H1 (cell line): ENCODE data around the gene HDAC11. TPM values are rescaled to one million over a fixed set of nuclear protein-coding genes. Genes with fewer than 3 reads are reported as not detected.
A peak's percentile ranks its signal among the peaks of the same experiment; 100 is the strongest.

Source experiments
- CTCF ChIA-PET: fragments of 300-600 bp; sonication (Branson Sonifier 250); formaldehyde crosslinking; loops from one replicate; lab custom pipeline; 2021; ENCODE audit not compliant: partially characterized antibody; lab: Charles Lee
- POLR2A ChIA-PET: fragments of 300-600 bp; sonication (Branson Sonifier 250); formaldehyde crosslinking; loops from one replicate; lab custom pipeline; 2021; ENCODE audit warnings: inconsistent platforms; ENCODE audit not compliant: partially characterized antibody; lab: Charles Lee
- DNase-seq, 2 experiments: peaks; one replicate each; pipeline versions ENCODE4 v3.0.0 to v3.0.0-alpha.2; 2010 to 2022; ENCODE audit warnings: low spot score in 2 of 2, low read depth in 1 of 2, mixed read lengths in 1 of 2
- FAIRE-seq: peaks from 2 replicates; lab custom pipeline; 2011; peaks lifted over from hg19 to GRCh38; lab: Jason Lieb, UNC
- H2AFZ ChIP-seq: 2 replicates; pipeline ENCODE4 v1.8.1; 2012; ENCODE audit warnings: low read length, inconsistent platforms
- H2AK5ac ChIP-seq: 2 replicates; pipeline ENCODE4 v1.6.1; 2013; ENCODE audit warnings: low read depth, low read length
- H2BK120ac ChIP-seq: replicated peaks from 2 replicates; pipeline ENCODE3; 2013; ENCODE audit warnings: low read depth, low read length, inconsistent platforms
- H2BK12ac ChIP-seq: 2 replicates; pipeline ENCODE4 v1.6.1; 2013; ENCODE audit warnings: low read depth, low read length
- H2BK15ac ChIP-seq: 2 replicates; pipeline ENCODE4 v1.6.1; 2013; ENCODE audit warnings: low read length
- H2BK20ac ChIP-seq: 2 replicates; pipeline ENCODE4 v1.6.1; 2013; ENCODE audit warnings: low read length
- H2BK5ac ChIP-seq: 2 replicates; pipeline ENCODE4 v1.6.1; 2013; ENCODE audit warnings: low read depth, low read length
- H3K14ac ChIP-seq: 2 replicates; pipeline ENCODE4 v1.6.1; 2013; ENCODE audit warnings: inconsistent platforms; ENCODE audit not compliant: insufficient read length
- H3K18ac ChIP-seq: 2 replicates; pipeline ENCODE4 v1.6.1; 2013; ENCODE audit warnings: low read length; ENCODE audit errors: extremely low read depth
- H3K23ac ChIP-seq: 2 replicates; pipeline ENCODE4 v1.6.1; 2013; ENCODE audit warnings: inconsistent platforms; ENCODE audit not compliant: insufficient read length
- H3K23me2 ChIP-seq: 2 replicates; pipeline ENCODE4 v1.6.1; 2013; ENCODE audit warnings: low read depth, low read length
- H3K27ac ChIP-seq: 2 replicates; pipeline ENCODE4 v1.6.1; 2011; ENCODE audit warnings: low read depth, low read length, inconsistent platforms
- H3K27me3 ChIP-seq, 4 experiments: replicated peaks in 1 of 4; 1 replicate in 1 of 4; 2 replicates in 3 of 4; pipeline versions ENCODE4 v1.6.1 to v1.8.1; 2011 to 2013; ENCODE audit warnings: low read length in 3 of 4, mild to moderate bottlenecking in 3 of 4, inconsistent platforms in 2 of 4, mixed read lengths in 2 of 4, moderate library complexity in 1 of 4; ENCODE audit not compliant: control insufficient read depth in 3 of 4, insufficient read depth in 3 of 4; ENCODE audit errors: extremely low read depth in 1 of 4
- H3K36me3 ChIP-seq, 4 experiments: 2 replicates each; pipeline versions ENCODE4 v1.6.1 to v1.8.1; 2011 to 2013; ENCODE audit warnings: mild to moderate bottlenecking in 4 of 4, low read length in 3 of 4, moderate library complexity in 2 of 4, control low read depth in 1 of 4, inconsistent platforms in 1 of 4; ENCODE audit not compliant: insufficient read depth in 4 of 4, control insufficient read depth in 2 of 4
- H3K4ac ChIP-seq: replicated peaks from 2 replicates; pipeline ENCODE3; 2013; ENCODE audit warnings: low read length, low read depth, mixed read lengths, inconsistent platforms; ENCODE audit not compliant: insufficient read length
- H3K4me1 ChIP-seq, 4 experiments: replicated peaks in 1 of 4; 1 replicate in 1 of 4; 2 replicates in 3 of 4; pipeline versions ENCODE4 v1.6.1 to v1.8.1; 2011 to 2013; ENCODE audit warnings: low read length in 3 of 4, inconsistent platforms in 2 of 4, mixed read lengths in 1 of 4; ENCODE audit not compliant: insufficient read depth in 4 of 4, control insufficient read depth in 3 of 4
- H3K4me2 ChIP-seq, 2 experiments: 2 replicates each; pipeline versions ENCODE4 v1.6.1 to v1.8.1; 2011 to 2013; ENCODE audit warnings: low read depth in 2 of 2, low read length in 2 of 2, control low read depth in 1 of 2, inconsistent platforms in 1 of 2, mild to moderate bottlenecking in 1 of 2; ENCODE audit not compliant: insufficient read depth in 1 of 2
- H3K4me3 ChIP-seq, 4 experiments: fragments of 200-600, 300-600 bp in 1 of 4; sonication (generic), shearing (Covaris generic), sonication (Bioruptor Twin) in 1 of 4; 2 replicates each; pipeline versions ENCODE4 v1.5.1 to v1.8.1; 2011 to 2016; ENCODE audit warnings: low read length in 4 of 4, low read depth in 3 of 4, control low read depth in 2 of 4, inconsistent platforms in 2 of 4, mild to moderate bottlenecking in 2 of 4, mixed read lengths in 1 of 4, moderate library complexity in 1 of 4; ENCODE audit not compliant: insufficient read depth in 2 of 4; ENCODE audit errors: extremely low read depth in 1 of 4
- H3K56ac ChIP-seq: replicated peaks from 2 replicates; pipeline ENCODE3; 2013; ENCODE audit warnings: low read depth, mild to moderate bottlenecking, mixed read lengths, low read length, inconsistent platforms; ENCODE audit not compliant: insufficient read length
- H3K79me1 ChIP-seq: 2 replicates; pipeline ENCODE4 v1.6.1; 2013; ENCODE audit warnings: low read depth, low read length, control low read depth
- H3K79me2 ChIP-seq, 2 experiments: 2 replicates each; pipeline versions ENCODE4 v1.6.1 to v1.8.1; 2012 to 2013; ENCODE audit warnings: low read length in 2 of 2, mild to moderate bottlenecking in 2 of 2, inconsistent platforms in 1 of 2; ENCODE audit not compliant: insufficient read depth in 2 of 2, control insufficient read depth in 1 of 2
- H3K9ac ChIP-seq, 4 experiments: replicated peaks in 1 of 4; 1 replicate in 1 of 4; 2 replicates in 3 of 4; pipeline versions ENCODE4 v1.6.1 to v1.8.1; 2011 to 2013; ENCODE audit warnings: low read depth in 3 of 4, low read length in 3 of 4, control low read depth in 2 of 4, mild to moderate bottlenecking in 2 of 4, moderate library complexity in 2 of 4, inconsistent platforms in 1 of 4; ENCODE audit errors: extremely low read depth in 1 of 4
- H3K9me3 ChIP-seq, 2 experiments: 2 replicates each; pipeline versions ENCODE4 v1.6.1 to v1.8.1; 2012 to 2013; ENCODE audit warnings: mild to moderate bottlenecking in 2 of 2, moderate library complexity in 2 of 2, control low read depth in 1 of 2, inconsistent platforms in 1 of 2, low read depth in 1 of 2, low read length in 1 of 2, mixed read lengths in 1 of 2; ENCODE audit not compliant: insufficient read depth in 2 of 2
- H4K20me1 ChIP-seq, 2 experiments: replicated peaks in 1 of 2; 2 replicates each; pipeline versions ENCODE3 to v1.8.1; 2011 to 2013; ENCODE audit warnings: inconsistent platforms in 2 of 2, low read length in 2 of 2, mild to moderate bottlenecking in 1 of 2; ENCODE audit not compliant: insufficient read depth in 2 of 2, control insufficient read depth in 1 of 2
- H4K5ac ChIP-seq: 2 replicates; pipeline ENCODE4 v1.6.1; 2013; ENCODE audit warnings: low read length, low read depth, mixed read lengths, inconsistent platforms; ENCODE audit not compliant: insufficient read length
- H4K8ac ChIP-seq: 2 replicates; pipeline ENCODE4 v1.8.0; 2013; ENCODE audit warnings: mild to moderate bottlenecking, moderate library complexity, low read length, inconsistent platforms; ENCODE audit not compliant: insufficient read depth; ENCODE audit errors: extremely low read depth
- H4K91ac ChIP-seq: replicated peaks from 2 replicates; pipeline ENCODE3; 2013; ENCODE audit warnings: low read length, mixed read lengths, inconsistent platforms; ENCODE audit not compliant: insufficient read length
- CHD2 ChIP-seq: IDR thresholded peaks from 2 replicates; pipeline ENCODE4 v1.6.1; 2012; ENCODE audit warnings: low read length, improper control_type of control experiment
- JUND ChIP-seq: IDR thresholded peaks from 2 replicates; pipeline ENCODE4 v1.6.1; 2011; ENCODE audit warnings: mild to moderate bottlenecking, improper control_type of control experiment, low read length
- PHF8 ChIP-seq: fragments of 200-600 bp; sonication (generic); conservative IDR thresholded peaks from 2 replicates; pipeline ENCODE4 v1.7.1; 2012; ENCODE audit warnings: low read depth, mild to moderate bottlenecking, inconsistent platforms, low read length, moderate library complexity
- POLR2A ChIP-seq, 2 experiments: IDR thresholded peaks; 1 replicate in 1 of 2; 2 replicates in 1 of 2; pipeline ENCODE4 v1.6.1; 2011; ENCODE audit warnings: low read depth in 2 of 2, low read length in 2 of 2, mild to moderate bottlenecking in 2 of 2; ENCODE audit errors: control extremely low read depth in 1 of 2
- RFX5 ChIP-seq: IDR thresholded peaks from 2 replicates; pipeline ENCODE4 v1.6.1; 2011; ENCODE audit warnings: low read depth, low read length, improper control_type of control experiment, borderline replicate concordance
- WGBS, 2 experiments: shearing (Covaris generic) in 1 of 2; methylation state at CpG; one replicate each; pipeline versions ENCODE4 v1.1.6 to v1.1.7; 2013 to 2015; ENCODE audit warnings: low lambda C conversion rate in 2 of 2, mixed read lengths in 2 of 2, inconsistent platforms in 1 of 2, low coverage in 1 of 2, missing lambda C conversion rate in 1 of 2; ENCODE audit not compliant: insufficient replicate concordance in 2 of 2, insufficient coverage in 1 of 2, insufficient read length in 1 of 2; ENCODE audit errors: extremely low coverage in 1 of 2, missing lambda C conversion rate in 1 of 2; 5-methylcytosine and 5-hydroxymethylcytosine counted together
- polyA plus RNA-seq, 7 experiments: library from polyadenylated mRNA; depleted of rRNA in 3 of 7; stranded (reverse) in 5 of 7; unstranded in 2 of 7; fragments of >200 nt in 5 of 7; fragments of 200-250 nt in 2 of 7; gene quantifications; 1 replicate in 5 of 7; 2 replicates in 1 of 7; 4 replicates in 1 of 7; pipeline versions ENCODE4 v1.2.1 to v1.2.3, GENCODE V29; 2011 to 2013; ENCODE audit warnings: missing spikeins in 2 of 7, mixed read lengths in 2 of 7
- total RNA-seq: library from RNA; stranded (reverse); fragmentation: NEBNext Ultra II Directional; extraction: Animal tissue kit (Norgen Biotek cat#: 25700); gene quantifications from 2 replicates; pipeline ENCODE4 v1.2.1, GENCODE V29; 2021

The HDAC11 gene
- total and polyA plus RNA-seq, 2 of the 8 experiments (the other 6 are each of a cell fraction or from before 2014, with no cell fraction given), result 6.8 to 7.4 TPM

DNA sequence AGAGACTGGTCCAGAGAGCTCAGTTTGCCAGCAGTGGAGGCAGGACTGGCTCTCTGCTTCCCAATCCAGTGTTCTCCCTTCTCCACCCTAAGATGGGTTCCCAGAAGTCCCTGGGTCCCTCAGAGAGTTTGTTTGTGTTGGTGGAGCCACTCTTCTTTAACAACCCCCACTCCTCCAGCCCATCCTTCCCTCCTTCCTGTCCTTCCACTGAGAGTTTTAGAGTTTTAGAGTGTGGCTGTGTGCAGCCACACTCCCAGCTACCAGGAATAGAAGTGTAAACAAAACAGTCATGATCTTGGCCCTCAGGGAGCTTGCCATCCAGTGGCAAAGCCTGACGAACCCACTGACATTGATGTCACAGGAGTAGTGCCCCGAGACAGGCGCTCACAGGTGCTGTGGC is 56.3 kb downstream of the HDAC11 start:
- Histone ChIP-seq H3K23ac (no peak overlapping the region), H3K56ac (no peak overlapping the region), H4K20me1 (no peaks in the 10 kb centered on the region), H3K4ac (no peak overlapping the region), H3K4me1 (peaks cover 0 to 5% (median 1%) of the 10 kb centered on the region in 4 experiments; a peak in 2 of 7 replicates), H3K79me2 (no peaks in the 10 kb centered on the region), H4K91ac (no peak overlapping the region), H3K4me3 (no peak overlapping the region), H3K9me3 (no peaks in the 10 kb centered on the region), H2BK15ac (no peak overlapping the region), H3K4me2 (0 out of 4 replicates have a peak overlapping the region, but pooled peaks of 1 of the 2 experiments have one; percentile 10), H3K9ac (no peak overlapping the region), H3K27ac (no peak overlapping the region), H3K36me3 (no peaks in the 10 kb centered on the region), H3K27me3 (no peaks in the 10 kb centered on the region), H2BK20ac (peak overlapping the region; percentile 87; the same call in 1 of the 2 replicates), H4K8ac (no peak overlapping the region), H3K14ac (no peak overlapping the region), H2BK120ac (no peak overlapping the region), H4K5ac (no peak overlapping the region), H3K23me2 (no peaks in the 10 kb centered on the region), H2BK12ac (peak overlapping the region; percentile 50; the same call in 1 of the 2 replicates), H2AFZ (0 out of 2 replicates have a peak overlapping the region, but pooled peaks have one; percentile 60), H3K79me1 (no peaks in the 10 kb centered on the region), H2AK5ac (no peak overlapping the region), H2BK5ac (0 out of 2 replicates have a peak overlapping the region, but pooled peaks have one; percentile 5), H3K18ac (peak overlapping the region; percentile 3; the same call in 1 of the 2 replicates)
- WGBS, 2 experiments, result 77% methylated on average over 3 of the region's 3 CpGs; no CpG with 5 or more reads in 1 of the 2 experiments
- POLR2A ChIA-PET, result interaction anchor here (1.0 to 1.4 kb wide), 3 partner anchors 9 to 38 kb away, joined by 3 read pairs; no protein-coding TSS in a partner anchor
- TF ChIP-seq PHF8 (no peak), POLR2A (IDR thresholded peaks at IDR 0.05; ENCODE audit: control extremely low read depth in 1 of 2, low read depth in 2 of 2, low read length in 2 of 2) (no peak), JUND (no peak), RFX5 (no peak), CHD2 (no peak)
- DNase-seq (no peak), FAIRE-seq (no peak)
- CTCF ChIA-PET, result interaction anchor here (0.8 to 51.2 kb wide), 7 partner anchors 11 to 589 kb away, joined by 3 to 856 read pairs (median 4); no protein-coding TSS in a partner anchor
